Neural progenitor cell (in vitro differentiated cells): ENCODE results near the gene NCOA4.

Source experiments
- CTCF ChIP-seq: fragments of 200-600 bp; sonication (generic); IDR thresholded peaks from 2 replicates; pipeline ENCODE4 v1.5.1; 2017; ENCODE audit warnings: antibody characterized with exemption, mild to moderate bottlenecking
- EZH2 ChIP-seq: fragments of 200-600 bp; sonication (generic); IDR thresholded peaks from 2 replicates; pipeline ENCODE4 v1.6.1; 2017; ENCODE audit warnings: antibody characterized with exemption, mild to moderate bottlenecking, moderate library complexity
- EZH2phosphoT487 ChIP-seq: fragments of 200-600 bp; sonication (generic); IDR thresholded peaks from 2 replicates; pipeline ENCODE4 v1.6.1; 2017; ENCODE audit warnings: antibody characterized with exemption

GRCh38 chr10:46022978-46023702 is 7.3 kb downstream of the NCOA4 start:
- TF ChIP-seq CTCF (no peak), EZH2 (no peak), EZH2phosphoT487 (no peak)
